Measurements from ENCODE around the gene IP6K1.

Gene IP6K1

DNA sequence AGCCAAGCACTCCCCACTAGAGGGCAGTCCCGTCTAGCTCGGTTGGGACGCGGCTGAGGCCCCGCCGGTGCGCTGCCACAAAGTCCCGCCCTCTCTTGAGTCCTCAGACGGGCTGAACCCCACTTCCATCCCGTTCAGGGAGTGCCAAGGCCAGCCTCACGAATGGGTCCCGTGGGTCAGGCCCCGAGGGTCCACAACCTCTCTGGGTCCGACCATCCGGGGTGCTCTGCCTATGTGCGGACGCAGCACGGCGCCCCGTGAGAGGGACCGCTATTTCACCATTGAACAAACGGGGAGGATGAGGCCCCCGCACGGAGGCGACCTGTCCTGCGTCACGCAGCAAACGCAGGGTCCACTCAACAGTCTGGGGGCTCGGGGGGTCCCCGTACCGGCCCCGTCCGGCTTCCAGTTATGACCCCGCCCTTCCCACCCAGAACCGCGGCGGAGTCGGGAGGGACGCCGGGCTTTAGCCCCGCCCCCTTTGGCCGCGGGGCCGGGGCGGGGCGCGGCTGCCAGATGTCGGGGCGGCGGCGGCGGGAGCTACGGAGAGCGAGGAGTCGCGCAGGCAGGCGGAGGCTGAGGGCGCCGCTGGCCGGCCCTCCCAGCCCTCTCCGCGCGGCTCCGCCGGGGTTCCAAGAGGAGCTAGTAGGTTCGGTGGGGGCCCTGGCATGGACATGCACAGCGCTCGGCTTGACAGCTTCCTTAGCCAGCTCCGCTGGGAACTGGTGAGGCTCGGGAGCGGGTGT lies 16.6 kb upstream of the IP6K1 start, which contains the start of gene INKA1:
TSS of gene INKA1 (plus strand) at position 543 of the 746 bp plus-strand sequence. CDS start at position 675, 132 bp downstream.
- Mint-ChIP-seq H3K27me3 (ENCODE audit: low read depth) (peaks cover 18% of the 10 kb centered on the region), H3K4me3 (peak within 1 kb of the TSS; percentile 87), H3K4me1 (ENCODE audit: low read depth) (peaks cover 29% of the 10 kb centered on the region), H3K36me3 (ENCODE audit: low read depth) (peaks cover 5% of the 10 kb centered on the region), H3K27ac (peak within 1 kb of the TSS; percentile 60), H3K9me3 (no peaks in the 10 kb centered on the region)
- peak; percentile 83 for DNase-seq (ENCODE audit: low spot score)

DNA sequence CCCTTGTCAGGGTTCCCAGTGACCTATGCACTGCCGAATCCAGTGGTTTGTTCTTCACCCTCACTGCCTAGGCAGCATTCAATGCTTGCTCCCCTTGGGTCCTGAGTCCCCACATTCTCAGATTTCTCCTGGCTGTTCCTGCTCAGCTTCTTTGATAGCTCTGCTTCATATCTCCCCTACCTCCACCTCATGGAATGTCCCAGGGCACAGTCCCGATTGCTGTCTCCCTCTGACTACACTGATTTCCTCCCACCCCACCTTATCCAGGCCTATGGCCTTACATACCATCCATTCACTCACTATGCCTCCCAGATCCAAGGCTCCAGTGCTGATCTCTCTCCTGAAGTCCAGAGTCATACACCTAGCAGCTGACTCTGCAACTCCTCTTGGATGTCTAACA lies 14.8 kb upstream of the IP6K1 start:
- peaks cover 18% of the 10 kb centered on the region for H3K27me3 Mint-ChIP-seq (ENCODE audit: low read depth)
- no peaks in the 10 kb centered on the region for H3K9me3 Mint-ChIP-seq
- peaks cover 16% of the 10 kb centered on the region for H3K4me1 Mint-ChIP-seq (ENCODE audit: low read depth)
- DNase-seq (ENCODE audit: low spot score): no peak
- H3K27ac Mint-ChIP-seq: no peak overlapping the region
- H3K36me3 Mint-ChIP-seq (ENCODE audit: low read depth): peaks cover 3% of the 10 kb centered on the region
- H3K4me3 Mint-ChIP-seq: no peak overlapping the region

GRCh38 chr3:49799761-49800160 lies 13.4 kb upstream of the IP6K1 start, which contains the start of gene CDHR4:
CDHR4 (minus strand) TSS chr3:49799873; CDS start chr3:49799812, 61 bp downstream.
- Mint-ChIP-seq H3K4me1 (ENCODE audit: low read depth) (peaks cover 9% of the 10 kb centered on the region), H3K27ac (no peak within 1 kb of the TSS), H3K36me3 (ENCODE audit: low read depth) (no peaks in the 10 kb centered on the region), H3K9me3 (no peaks in the 10 kb centered on the region), H3K27me3 (ENCODE audit: low read depth) (peaks cover 20% of the 10 kb centered on the region), H3K4me3 (no peak within 1 kb of the TSS)
- DNase-seq (ENCODE audit: low spot score): no peak

- no peak overlapping the region for H3K4me3 Mint-ChIP-seq
- H3K27me3 Mint-ChIP-seq (ENCODE audit: low read depth): peaks cover 20% of the 10 kb centered on the region
- no peak for DNase-seq (ENCODE audit: low spot score)
- peaks cover 8% of the 10 kb centered on the region for H3K4me1 Mint-ChIP-seq (ENCODE audit: low read depth)
- H3K27ac Mint-ChIP-seq: no peak overlapping the region
- no peaks in the 10 kb centered on the region for H3K36me3 Mint-ChIP-seq (ENCODE audit: low read depth)
- H3K9me3 Mint-ChIP-seq: no peaks in the 10 kb centered on the region
These were observed 12.8 kb upstream of the IP6K1 start for GRCh38 chr3:49799105-49799504.

DNA sequence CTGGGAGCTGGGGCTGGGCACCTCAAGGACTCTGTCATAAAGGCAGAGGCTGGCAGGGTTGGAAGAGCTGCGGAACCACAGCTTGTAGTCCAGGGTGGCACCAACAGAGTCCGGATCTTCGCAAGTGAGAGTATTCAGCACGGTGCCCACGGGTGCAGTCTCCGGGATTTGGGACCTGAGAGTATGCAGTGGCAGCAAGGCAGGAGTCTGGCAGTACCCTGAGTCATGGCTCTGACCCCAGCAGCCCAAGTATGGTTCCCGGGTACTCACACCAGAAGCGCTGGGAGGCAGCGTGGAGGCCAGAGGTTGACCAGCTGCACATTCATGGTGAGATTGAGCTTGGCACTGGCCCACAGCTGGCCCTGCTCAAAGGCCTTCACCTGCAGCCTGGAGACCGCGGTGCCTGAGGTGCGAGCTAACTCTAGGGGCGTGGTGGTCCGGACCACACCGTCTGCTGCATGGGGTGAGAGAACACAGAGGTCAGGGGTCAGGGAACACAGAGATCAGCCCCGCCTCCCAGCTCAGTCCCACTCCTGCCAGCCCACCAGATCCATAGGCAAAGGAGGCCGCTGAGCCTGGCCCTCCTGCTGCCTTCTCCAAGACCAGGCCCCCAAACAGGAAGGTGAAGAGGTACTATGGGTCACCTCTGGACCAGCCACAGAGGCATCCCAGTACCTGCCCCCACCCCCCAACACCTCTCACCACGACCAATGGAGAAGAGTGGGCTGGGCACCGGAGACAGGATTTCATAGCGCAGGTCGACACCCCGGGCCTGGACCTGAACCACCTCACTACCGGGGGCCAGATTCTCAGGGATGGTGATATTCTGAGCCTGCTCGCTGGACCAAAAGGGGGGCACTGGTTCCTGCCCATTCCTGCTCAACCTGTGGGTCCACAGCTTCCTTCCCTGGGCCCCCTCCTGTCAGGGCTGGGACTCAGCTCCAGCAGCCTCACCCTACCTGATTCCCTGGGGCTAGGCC lies 8.9 kb upstream of the IP6K1 start:
- Mint-ChIP-seq H3K4me1 (ENCODE audit: low read depth) (no peaks in the 10 kb centered on the region), H3K27ac (no peak overlapping the region), H3K4me3 (no peak overlapping the region), H3K36me3 (ENCODE audit: low read depth) (no peaks in the 10 kb centered on the region), H3K9me3 (no peaks in the 10 kb centered on the region), H3K27me3 (ENCODE audit: low read depth) (peaks cover 15% of the 10 kb centered on the region)
- DNase-seq (ENCODE audit: low spot score): no peak

- Mint-ChIP-seq H3K27ac (no peak overlapping the region), H3K4me1 (ENCODE audit: low read depth) (peaks cover 2% of the 10 kb centered on the region), H3K36me3 (ENCODE audit: low read depth) (no peaks in the 10 kb centered on the region), H3K4me3 (no peak overlapping the region), H3K9me3 (no peaks in the 10 kb centered on the region), H3K27me3 (ENCODE audit: low read depth) (peaks cover 18% of the 10 kb centered on the region)
- no peak for DNase-seq (ENCODE audit: low spot score)
These were observed 8.1 kb upstream of the IP6K1 start for GRCh38 chr3:49794431-49794830.

- Mint-ChIP-seq H3K36me3 (ENCODE audit: low read depth) (no peaks in the 10 kb centered on the region), H3K27ac (no peak overlapping the region), H3K9me3 (no peaks in the 10 kb centered on the region)
These were observed 7.2 kb upstream of the IP6K1 start for GRCh38 chr3:49793486-49794085.

DNA sequence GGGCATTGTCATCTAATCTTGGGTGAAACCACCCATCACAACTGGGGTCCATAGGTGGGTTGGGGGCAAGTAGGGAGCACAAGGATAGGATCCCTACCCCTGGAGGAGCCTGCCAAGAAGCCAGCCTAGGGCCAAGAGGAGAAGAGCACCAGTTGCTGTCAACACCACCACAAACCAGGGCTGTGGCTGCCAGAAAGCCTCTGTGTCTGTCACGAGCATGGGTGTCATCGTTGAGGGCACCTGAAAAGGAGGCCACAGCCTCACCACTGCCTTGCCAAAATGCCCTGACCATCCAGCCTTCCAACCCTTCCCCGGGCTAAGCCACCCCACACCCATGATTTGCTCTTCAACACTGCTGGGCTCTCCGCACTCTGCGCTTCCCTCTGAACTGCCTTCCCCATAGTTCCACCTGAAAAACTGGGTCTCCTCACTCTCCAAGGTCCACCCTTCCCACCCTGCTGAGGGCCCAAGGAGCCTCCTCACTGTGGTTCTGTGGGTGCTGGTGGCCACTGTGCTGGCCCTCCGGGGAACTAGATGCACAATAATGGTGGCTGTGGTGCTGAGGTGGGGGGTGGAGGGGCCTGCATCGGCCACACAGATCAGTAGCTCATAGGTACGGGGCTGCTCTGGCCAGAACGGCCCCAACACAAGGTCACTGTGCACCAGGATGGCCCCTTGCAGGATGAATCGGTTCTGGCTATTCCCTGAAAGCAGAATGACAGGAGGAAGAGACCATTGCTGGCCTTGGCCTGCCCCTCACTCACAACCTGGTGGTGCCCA lies 6.2 kb upstream of the IP6K1 start:
- no peak for DNase-seq (ENCODE audit: low spot score)
- no peak overlapping the region for H3K4me3 Mint-ChIP-seq
- H3K4me1 Mint-ChIP-seq (ENCODE audit: low read depth): peaks cover 2% of the 10 kb centered on the region
- H3K36me3 Mint-ChIP-seq (ENCODE audit: low read depth): no peaks in the 10 kb centered on the region
- H3K9me3 Mint-ChIP-seq: no peaks in the 10 kb centered on the region
- no peak overlapping the region for H3K27ac Mint-ChIP-seq
- peaks cover 15% of the 10 kb centered on the region for H3K27me3 Mint-ChIP-seq (ENCODE audit: low read depth)

More at GRCh38 chr3:49793486-49794085, 7.2 kb upstream of the IP6K1 start:
- Mint-ChIP-seq H3K27me3 (ENCODE audit: low read depth) (peaks cover 15% of the 10 kb centered on the region), H3K4me1 (ENCODE audit: low read depth) (peaks cover 2% of the 10 kb centered on the region), H3K4me3 (no peak overlapping the region)
- no peak for DNase-seq (ENCODE audit: low spot score)

DNA sequence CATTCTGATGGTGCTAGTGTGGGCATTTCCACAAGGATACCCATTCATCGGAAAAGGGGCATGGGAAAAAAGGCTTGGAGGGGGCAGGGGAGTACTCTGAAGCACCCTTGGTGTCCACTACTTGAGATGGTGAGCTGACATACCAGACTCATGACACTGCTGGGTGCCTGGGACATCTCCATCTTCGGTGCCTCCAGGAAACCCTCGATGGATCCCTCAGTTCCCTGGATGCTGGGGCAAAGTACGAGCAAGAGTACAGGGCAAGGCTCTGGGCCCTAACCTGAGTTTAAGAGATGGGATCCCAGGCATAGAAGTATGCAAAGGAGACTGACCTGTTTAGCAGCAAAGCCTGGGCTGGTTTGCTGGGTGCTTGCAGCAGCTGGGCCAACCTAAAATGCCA lies 5.2 kb upstream of the IP6K1 start:
- no peaks in the 10 kb centered on the region for H3K9me3 Mint-ChIP-seq
- H3K27ac Mint-ChIP-seq: no peak overlapping the region
- no peaks in the 10 kb centered on the region for H3K36me3 Mint-ChIP-seq (ENCODE audit: low read depth)
- no peak for DNase-seq (ENCODE audit: low spot score)
- no peak overlapping the region for H3K4me3 Mint-ChIP-seq
- peaks cover 15% of the 10 kb centered on the region for H3K27me3 Mint-ChIP-seq (ENCODE audit: low read depth)
- peaks cover 9% of the 10 kb centered on the region for H3K4me1 Mint-ChIP-seq (ENCODE audit: low read depth)

DNA sequence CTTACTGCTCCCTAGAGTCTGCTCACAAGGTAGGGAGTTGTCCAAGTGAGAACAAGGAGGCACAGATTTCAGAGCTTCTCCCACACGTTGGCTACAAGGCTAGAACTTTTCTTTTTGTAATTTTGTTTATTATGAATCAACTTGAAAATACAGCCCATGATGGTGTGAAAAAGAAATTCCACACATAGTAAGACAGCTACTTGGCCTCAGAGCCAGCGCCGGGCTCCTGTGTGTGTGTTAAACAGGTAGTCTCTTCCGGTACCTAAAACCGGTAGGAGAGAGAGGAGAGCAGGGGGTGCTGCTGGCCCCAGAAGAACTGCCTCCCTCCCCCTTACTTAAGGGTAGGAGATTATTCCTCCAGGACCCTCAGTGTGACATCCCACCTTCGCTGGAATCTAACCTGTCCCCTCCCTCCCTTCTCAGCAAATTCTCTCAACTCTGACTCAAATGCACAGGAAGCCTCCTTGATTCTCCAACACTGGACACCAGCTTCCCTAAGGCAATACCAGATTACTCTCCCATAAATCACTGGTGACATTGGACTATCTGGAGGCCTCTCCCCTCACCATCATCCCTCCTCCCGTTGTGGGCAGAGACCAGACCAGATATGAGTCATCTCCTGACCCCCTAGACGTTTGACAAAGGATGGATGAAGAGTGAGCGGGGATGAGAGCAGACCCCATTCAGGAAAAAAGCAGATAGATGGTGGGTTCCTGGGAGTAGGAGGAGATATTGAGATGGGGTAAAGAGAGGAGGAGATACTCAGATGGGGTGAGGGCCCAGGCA lies 4.5 kb upstream of the IP6K1 start:
- Mint-ChIP-seq H3K9me3 (no peaks in the 10 kb centered on the region), H3K4me1 (ENCODE audit: low read depth) (peaks cover 10% of the 10 kb centered on the region), H3K36me3 (ENCODE audit: low read depth) (no peaks in the 10 kb centered on the region), H3K27ac (no peak overlapping the region), H3K27me3 (ENCODE audit: low read depth) (peaks cover 14% of the 10 kb centered on the region), H3K4me3 (no peak overlapping the region)
- no peak for DNase-seq (ENCODE audit: low spot score)

- Mint-ChIP-seq H3K27me3 (ENCODE audit: low read depth) (peaks cover 13% of the 10 kb centered on the region), H3K9me3 (no peaks in the 10 kb centered on the region), H3K27ac (no peak overlapping the region), H3K36me3 (ENCODE audit: low read depth) (peaks cover 7% of the 10 kb centered on the region), H3K4me1 (ENCODE audit: low read depth) (peaks cover 21% of the 10 kb centered on the region), H3K4me3 (no peak overlapping the region)
- no peak for DNase-seq (ENCODE audit: low spot score)
These were observed 1.7 kb upstream of the IP6K1 start for GRCh38 chr3:49788056-49788455.

GRCh38 chr3:49787536-49787935 lies 1.2 kb upstream of the IP6K1 start:
- Mint-ChIP-seq H3K27ac (no peak overlapping the region), H3K9me3 (no peaks in the 10 kb centered on the region), H3K27me3 (ENCODE audit: low read depth) (peaks cover 10% of the 10 kb centered on the region), H3K4me3 (peak overlapping the region; percentile 94), H3K4me1 (ENCODE audit: low read depth) (peaks cover 21% of the 10 kb centered on the region), H3K36me3 (ENCODE audit: low read depth) (peaks cover 7% of the 10 kb centered on the region)
- no peak for DNase-seq (ENCODE audit: low spot score)

DNA sequence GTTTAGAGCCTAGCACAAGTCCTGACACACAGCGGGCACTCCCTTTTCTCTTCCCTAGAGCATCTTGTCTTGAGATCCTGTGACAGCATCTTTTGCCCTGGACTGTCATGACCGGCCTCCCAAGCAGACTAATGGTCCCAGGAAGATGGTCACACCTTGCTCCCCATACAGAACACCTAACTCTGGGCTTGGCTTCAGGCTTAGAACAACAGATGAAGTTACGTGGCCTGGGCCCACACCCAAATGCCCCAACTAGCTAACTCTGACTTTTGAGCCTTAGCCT lies 781 bp upstream of the IP6K1 start:
- Mint-ChIP-seq H3K4me1 (ENCODE audit: low read depth) (peaks cover 21% of the 10 kb centered on the region), H3K27ac (peak overlapping the region; percentile 96), H3K4me3 (peak overlapping the region; percentile 94), H3K36me3 (ENCODE audit: low read depth) (peaks cover 9% of the 10 kb centered on the region), H3K9me3 (no peaks in the 10 kb centered on the region), H3K27me3 (ENCODE audit: low read depth) (peaks cover 10% of the 10 kb centered on the region)
- no peak for DNase-seq (ENCODE audit: low spot score)
